H1 (cell line): ENCODE measurements around the gene NUDT3. TPM values are rescaled to one million over a fixed set of nuclear protein-coding genes. Genes with fewer than 3 reads are reported as not detected.

ENCODE experiments used
- CTCF ChIA-PET: fragments of 300-600 bp; sonication (Branson Sonifier 250); formaldehyde crosslinking; loops from one replicate; lab custom pipeline; 2021; ENCODE audit not compliant: partially characterized antibody; lab: Charles Lee
- POLR2A ChIA-PET: fragments of 300-600 bp; sonication (Branson Sonifier 250); formaldehyde crosslinking; loops from one replicate; lab custom pipeline; 2021; ENCODE audit warnings: inconsistent platforms; ENCODE audit not compliant: partially characterized antibody; lab: Charles Lee
- DNase-seq, 2 experiments: peaks; one replicate each; pipeline versions ENCODE4 v3.0.0 to v3.0.0-alpha.2; 2010 to 2022; ENCODE audit warnings: low spot score in 2 of 2, low read depth in 1 of 2, mixed read lengths in 1 of 2
- FAIRE-seq: peaks from 2 replicates; lab custom pipeline; 2011; peaks lifted over from hg19 to GRCh38; lab: Jason Lieb, UNC
- H2AFZ ChIP-seq: 2 replicates; pipeline ENCODE4 v1.8.1; 2012; ENCODE audit warnings: low read length, inconsistent platforms
- H2AK5ac ChIP-seq: 2 replicates; pipeline ENCODE4 v1.6.1; 2013; ENCODE audit warnings: low read depth, low read length
- H2BK120ac ChIP-seq: replicated peaks from 2 replicates; pipeline ENCODE3; 2013; ENCODE audit warnings: low read depth, low read length, inconsistent platforms
- H2BK12ac ChIP-seq: 2 replicates; pipeline ENCODE4 v1.6.1; 2013; ENCODE audit warnings: low read depth, low read length
- H2BK15ac ChIP-seq: 2 replicates; pipeline ENCODE4 v1.6.1; 2013; ENCODE audit warnings: low read length
- H2BK20ac ChIP-seq: 2 replicates; pipeline ENCODE4 v1.6.1; 2013; ENCODE audit warnings: low read length
- H2BK5ac ChIP-seq: 2 replicates; pipeline ENCODE4 v1.6.1; 2013; ENCODE audit warnings: low read depth, low read length
- H3K14ac ChIP-seq: 2 replicates; pipeline ENCODE4 v1.6.1; 2013; ENCODE audit warnings: inconsistent platforms; ENCODE audit not compliant: insufficient read length
- H3K18ac ChIP-seq: 2 replicates; pipeline ENCODE4 v1.6.1; 2013; ENCODE audit warnings: low read length; ENCODE audit errors: extremely low read depth
- H3K23ac ChIP-seq: 2 replicates; pipeline ENCODE4 v1.6.1; 2013; ENCODE audit warnings: inconsistent platforms; ENCODE audit not compliant: insufficient read length
- H3K23me2 ChIP-seq: 2 replicates; pipeline ENCODE4 v1.6.1; 2013; ENCODE audit warnings: low read depth, low read length
- H3K27ac ChIP-seq: 2 replicates; pipeline ENCODE4 v1.6.1; 2011; ENCODE audit warnings: low read depth, low read length, inconsistent platforms
- H3K27me3 ChIP-seq, 4 experiments: replicated peaks in 1 of 4; 1 replicate in 1 of 4; 2 replicates in 3 of 4; pipeline versions ENCODE4 v1.6.1 to v1.8.1; 2011 to 2013; ENCODE audit warnings: low read length in 3 of 4, mild to moderate bottlenecking in 3 of 4, inconsistent platforms in 2 of 4, mixed read lengths in 2 of 4, moderate library complexity in 1 of 4; ENCODE audit not compliant: control insufficient read depth in 3 of 4, insufficient read depth in 3 of 4; ENCODE audit errors: extremely low read depth in 1 of 4
- H3K36me3 ChIP-seq, 4 experiments: 2 replicates each; pipeline versions ENCODE4 v1.6.1 to v1.8.1; 2011 to 2013; ENCODE audit warnings: mild to moderate bottlenecking in 4 of 4, low read length in 3 of 4, moderate library complexity in 2 of 4, control low read depth in 1 of 4, inconsistent platforms in 1 of 4; ENCODE audit not compliant: insufficient read depth in 4 of 4, control insufficient read depth in 2 of 4
- H3K4ac ChIP-seq: replicated peaks from 2 replicates; pipeline ENCODE3; 2013; ENCODE audit warnings: low read length, low read depth, mixed read lengths, inconsistent platforms; ENCODE audit not compliant: insufficient read length
- H3K4me1 ChIP-seq, 4 experiments: replicated peaks in 1 of 4; 1 replicate in 1 of 4; 2 replicates in 3 of 4; pipeline versions ENCODE4 v1.6.1 to v1.8.1; 2011 to 2013; ENCODE audit warnings: low read length in 3 of 4, inconsistent platforms in 2 of 4, mixed read lengths in 1 of 4; ENCODE audit not compliant: insufficient read depth in 4 of 4, control insufficient read depth in 3 of 4
- H3K4me2 ChIP-seq, 2 experiments: 2 replicates each; pipeline versions ENCODE4 v1.6.1 to v1.8.1; 2011 to 2013; ENCODE audit warnings: low read depth in 2 of 2, low read length in 2 of 2, control low read depth in 1 of 2, inconsistent platforms in 1 of 2, mild to moderate bottlenecking in 1 of 2; ENCODE audit not compliant: insufficient read depth in 1 of 2
- H3K4me3 ChIP-seq, 4 experiments: fragments of 200-600, 300-600 bp in 1 of 4; sonication (generic), shearing (Covaris generic), sonication (Bioruptor Twin) in 1 of 4; 2 replicates each; pipeline versions ENCODE4 v1.5.1 to v1.8.1; 2011 to 2016; ENCODE audit warnings: low read length in 4 of 4, low read depth in 3 of 4, control low read depth in 2 of 4, inconsistent platforms in 2 of 4, mild to moderate bottlenecking in 2 of 4, mixed read lengths in 1 of 4, moderate library complexity in 1 of 4; ENCODE audit not compliant: insufficient read depth in 2 of 4; ENCODE audit errors: extremely low read depth in 1 of 4
- H3K56ac ChIP-seq: replicated peaks from 2 replicates; pipeline ENCODE3; 2013; ENCODE audit warnings: low read depth, mild to moderate bottlenecking, mixed read lengths, low read length, inconsistent platforms; ENCODE audit not compliant: insufficient read length
- H3K79me1 ChIP-seq: 2 replicates; pipeline ENCODE4 v1.6.1; 2013; ENCODE audit warnings: low read depth, low read length, control low read depth
- H3K79me2 ChIP-seq, 2 experiments: 2 replicates each; pipeline versions ENCODE4 v1.6.1 to v1.8.1; 2012 to 2013; ENCODE audit warnings: low read length in 2 of 2, mild to moderate bottlenecking in 2 of 2, inconsistent platforms in 1 of 2; ENCODE audit not compliant: insufficient read depth in 2 of 2, control insufficient read depth in 1 of 2
- H3K9ac ChIP-seq, 4 experiments: replicated peaks in 1 of 4; 1 replicate in 1 of 4; 2 replicates in 3 of 4; pipeline versions ENCODE4 v1.6.1 to v1.8.1; 2011 to 2013; ENCODE audit warnings: low read depth in 3 of 4, low read length in 3 of 4, control low read depth in 2 of 4, mild to moderate bottlenecking in 2 of 4, moderate library complexity in 2 of 4, inconsistent platforms in 1 of 4; ENCODE audit errors: extremely low read depth in 1 of 4
- H3K9me3 ChIP-seq, 2 experiments: 2 replicates each; pipeline versions ENCODE4 v1.6.1 to v1.8.1; 2012 to 2013; ENCODE audit warnings: mild to moderate bottlenecking in 2 of 2, moderate library complexity in 2 of 2, control low read depth in 1 of 2, inconsistent platforms in 1 of 2, low read depth in 1 of 2, low read length in 1 of 2, mixed read lengths in 1 of 2; ENCODE audit not compliant: insufficient read depth in 2 of 2
- H4K20me1 ChIP-seq, 2 experiments: replicated peaks in 1 of 2; 2 replicates each; pipeline versions ENCODE3 to v1.8.1; 2011 to 2013; ENCODE audit warnings: inconsistent platforms in 2 of 2, low read length in 2 of 2, mild to moderate bottlenecking in 1 of 2; ENCODE audit not compliant: insufficient read depth in 2 of 2, control insufficient read depth in 1 of 2
- H4K5ac ChIP-seq: 2 replicates; pipeline ENCODE4 v1.6.1; 2013; ENCODE audit warnings: low read length, low read depth, mixed read lengths, inconsistent platforms; ENCODE audit not compliant: insufficient read length
- H4K8ac ChIP-seq: 2 replicates; pipeline ENCODE4 v1.8.0; 2013; ENCODE audit warnings: mild to moderate bottlenecking, moderate library complexity, low read length, inconsistent platforms; ENCODE audit not compliant: insufficient read depth; ENCODE audit errors: extremely low read depth
- H4K91ac ChIP-seq: replicated peaks from 2 replicates; pipeline ENCODE3; 2013; ENCODE audit warnings: low read length, mixed read lengths, inconsistent platforms; ENCODE audit not compliant: insufficient read length
- RXRA ChIP-seq: IDR thresholded peaks from 2 replicates; pipeline ENCODE4 v1.6.1; 2011; ENCODE audit warnings: low read depth, mild to moderate bottlenecking, low read length, moderate library complexity; ENCODE audit not compliant: insufficient read depth
- WGBS, 2 experiments: shearing (Covaris generic) in 1 of 2; methylation state at CpG; one replicate each; pipeline versions ENCODE4 v1.1.6 to v1.1.7; 2013 to 2015; ENCODE audit warnings: low lambda C conversion rate in 2 of 2, mixed read lengths in 2 of 2, inconsistent platforms in 1 of 2, low coverage in 1 of 2, missing lambda C conversion rate in 1 of 2; ENCODE audit not compliant: insufficient replicate concordance in 2 of 2, insufficient coverage in 1 of 2, insufficient read length in 1 of 2; ENCODE audit errors: extremely low coverage in 1 of 2, missing lambda C conversion rate in 1 of 2; 5-methylcytosine and 5-hydroxymethylcytosine counted together
- polyA plus RNA-seq, 7 experiments: library from polyadenylated mRNA; depleted of rRNA in 3 of 7; stranded (reverse) in 5 of 7; unstranded in 2 of 7; fragments of >200 nt in 5 of 7; fragments of 200-250 nt in 2 of 7; gene quantifications; 1 replicate in 5 of 7; 2 replicates in 1 of 7; 4 replicates in 1 of 7; pipeline versions ENCODE4 v1.2.1 to v1.2.3, GENCODE V29; 2011 to 2013; ENCODE audit warnings: missing spikeins in 2 of 7, mixed read lengths in 2 of 7
- total RNA-seq: library from RNA; stranded (reverse); fragmentation: NEBNext Ultra II Directional; extraction: Animal tissue kit (Norgen Biotek cat#: 25700); gene quantifications from 2 replicates; pipeline ENCODE4 v1.2.1, GENCODE V29; 2021

Gene NUDT3
- total and polyA plus RNA-seq, 2 of the 8 experiments (the other 6 are each of a cell fraction or from before 2014, with no cell fraction given): 14.1 to 36.9 TPM

DNA sequence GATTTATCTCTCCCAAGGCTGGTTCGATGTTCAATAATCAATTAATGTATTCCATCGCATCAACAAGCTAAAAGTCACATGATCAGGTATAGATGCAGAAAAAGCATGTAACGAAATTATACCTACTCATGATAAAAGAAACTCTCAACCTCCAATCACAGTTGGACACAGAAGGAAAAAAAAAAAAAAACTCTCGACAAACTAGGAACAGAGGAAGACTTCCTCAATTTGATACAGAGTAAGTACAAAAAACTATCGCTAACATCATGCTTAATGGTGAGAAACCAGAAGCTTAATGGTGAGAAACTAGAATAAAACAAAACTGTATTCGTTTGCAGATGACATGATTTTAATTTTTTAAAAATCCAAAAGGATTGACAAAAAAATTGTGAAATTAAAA is 81.7 kb downstream of the NUDT3 start:
- Histone ChIP-seq H4K8ac (no peak overlapping the region), H3K4me3 (no peak overlapping the region), H3K4me1 (no peaks in the 10 kb centered on the region), H3K4me2 (no peak overlapping the region), H2BK12ac (no peak overlapping the region), H4K91ac (no peak overlapping the region), H3K79me1 (peaks cover 2% of the 10 kb centered on the region; the same call in 1 of the 2 replicates), H3K23ac (no peak overlapping the region), H3K18ac (no peak overlapping the region), H3K9me3 (no peaks in the 10 kb centered on the region), H3K27me3 (no peaks in the 10 kb centered on the region), H2AK5ac (no peak overlapping the region), H3K14ac (no peak overlapping the region), H2BK120ac (no peak overlapping the region), H3K36me3 (no peaks in the 10 kb centered on the region), H4K20me1 (peaks cover 0 to 2% of the 10 kb centered on the region in 2 experiments), H2AFZ (no peak overlapping the region), H3K56ac (no peak overlapping the region), H3K23me2 (no peaks in the 10 kb centered on the region), H2BK5ac (no peak overlapping the region), H2BK20ac (no peak overlapping the region), H2BK15ac (no peak overlapping the region), H3K79me2 (peaks cover 0 to 21% of the 10 kb centered on the region in 2 experiments; a peak in 2 of 4 replicates), H3K27ac (no peak overlapping the region), H3K9ac (no peak overlapping the region), H3K4ac (no peak overlapping the region), H4K5ac (no peak overlapping the region)
- FAIRE-seq (no peak), DNase-seq (no peak)
- no peak for TF ChIP-seq RXRA
- ChIA-PET CTCF (interaction anchor here (0.6 to 1.3 kb wide), 3 partner anchors 10 to 148 kb away, joined by 3 to 5 read pairs (median 4); no protein-coding TSS in a partner anchor), POLR2A (no interaction called here)
- 88% methylated on average over 6 of the region's 6 CpGs; no CpG with 5 or more reads in 1 of the 2 experiments for WGBS, 2 experiments
